HG02623 (cell line): ENCODE results near the gene EMILIN2.
"Not testable (repeated sequence)": the region's sequence is repeated elsewhere in the genome, so short reads cannot be mapped to it uniquely, and the experiment has no call there.

Experiments
- ATAC-seq: cut with Tn5 transposase; IDR thresholded peaks from one replicate; pipeline ENCODE4 v1.9.1; 2021; ENCODE audit warnings: moderate library complexity; ENCODE audit not compliant: unreplicated experiment

The EMILIN2 gene

DNA sequence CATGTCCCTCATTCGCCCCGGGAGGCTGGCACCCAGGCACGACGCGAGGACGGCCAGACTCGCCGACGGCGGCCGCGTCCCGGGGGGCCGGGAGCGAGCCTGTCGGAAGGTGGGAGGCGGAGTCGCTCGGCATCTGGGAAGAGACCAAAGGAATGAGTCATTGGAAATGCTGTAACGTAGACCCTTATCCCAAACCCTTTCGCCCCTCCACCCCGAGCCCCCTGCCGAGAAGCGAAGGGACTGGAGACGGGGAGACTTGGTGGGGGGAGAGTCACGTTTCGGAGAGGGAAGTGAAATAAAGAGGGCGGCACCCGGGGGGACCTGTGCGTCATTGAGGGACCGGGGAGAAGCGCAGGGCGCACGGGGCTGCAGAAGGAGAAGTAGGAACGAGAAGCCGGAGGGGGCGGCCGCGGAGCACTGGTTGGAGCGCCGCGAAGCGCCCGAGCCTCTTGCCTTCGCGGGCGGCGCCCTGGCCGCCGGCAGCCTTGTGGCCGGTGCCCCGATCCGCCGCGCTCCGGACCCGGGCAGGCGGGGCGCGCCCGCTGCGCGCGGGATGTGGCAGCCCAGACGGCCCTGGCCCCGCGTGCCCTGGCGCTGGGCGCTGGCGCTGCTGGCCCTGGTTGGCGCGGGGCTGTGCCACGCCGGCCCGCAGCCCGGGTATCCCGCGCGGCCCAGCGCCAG, at the start of gene EMILIN2:
Gene EMILIN2, plus strand, starts transcription at position 371 of the 681 bp plus-strand sequence. Its CDS starts 183 bp downstream, at position 554.
- ATAC-seq = no peak

DNA sequence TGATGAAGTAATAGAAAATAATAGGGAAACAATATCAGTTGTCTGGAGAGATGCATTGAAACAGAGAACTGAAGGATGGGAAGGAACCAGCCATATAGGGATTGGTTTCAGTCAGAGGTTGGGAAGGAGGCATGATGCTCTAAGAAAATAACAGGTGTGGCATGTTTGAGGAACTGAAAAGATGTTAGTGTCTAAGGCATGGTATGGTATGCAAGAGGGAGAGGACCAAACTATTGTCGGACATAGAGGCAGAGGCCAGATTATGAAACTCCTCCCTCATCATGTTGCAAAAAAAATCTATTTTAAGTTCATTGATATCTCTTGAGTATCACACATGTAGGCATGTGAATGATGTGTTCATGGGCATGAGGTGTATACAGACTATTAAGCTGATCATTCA, 48.9 kb upstream of the EMILIN2 start:
- ATAC-seq = no peak

DNA sequence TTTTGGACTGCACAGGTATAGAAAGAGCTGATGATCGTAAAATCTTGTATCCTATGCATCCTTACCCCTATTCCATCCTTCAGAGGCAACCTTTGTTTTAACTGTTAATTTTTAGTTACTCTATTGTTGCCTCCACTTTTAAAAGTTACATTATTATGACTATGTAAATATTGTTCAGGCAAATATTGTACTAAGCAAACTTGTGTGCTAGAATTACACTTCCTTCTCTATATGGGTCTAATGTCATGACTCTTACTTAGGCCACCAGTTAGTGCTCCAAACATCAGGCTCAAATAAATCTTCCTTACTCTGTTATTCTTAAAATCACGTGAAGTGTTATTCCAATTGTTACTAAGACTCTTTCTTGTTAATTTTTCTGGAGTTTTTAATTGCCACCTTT, 47.4 kb upstream of the EMILIN2 start:
- no peak for ATAC-seq

DNA sequence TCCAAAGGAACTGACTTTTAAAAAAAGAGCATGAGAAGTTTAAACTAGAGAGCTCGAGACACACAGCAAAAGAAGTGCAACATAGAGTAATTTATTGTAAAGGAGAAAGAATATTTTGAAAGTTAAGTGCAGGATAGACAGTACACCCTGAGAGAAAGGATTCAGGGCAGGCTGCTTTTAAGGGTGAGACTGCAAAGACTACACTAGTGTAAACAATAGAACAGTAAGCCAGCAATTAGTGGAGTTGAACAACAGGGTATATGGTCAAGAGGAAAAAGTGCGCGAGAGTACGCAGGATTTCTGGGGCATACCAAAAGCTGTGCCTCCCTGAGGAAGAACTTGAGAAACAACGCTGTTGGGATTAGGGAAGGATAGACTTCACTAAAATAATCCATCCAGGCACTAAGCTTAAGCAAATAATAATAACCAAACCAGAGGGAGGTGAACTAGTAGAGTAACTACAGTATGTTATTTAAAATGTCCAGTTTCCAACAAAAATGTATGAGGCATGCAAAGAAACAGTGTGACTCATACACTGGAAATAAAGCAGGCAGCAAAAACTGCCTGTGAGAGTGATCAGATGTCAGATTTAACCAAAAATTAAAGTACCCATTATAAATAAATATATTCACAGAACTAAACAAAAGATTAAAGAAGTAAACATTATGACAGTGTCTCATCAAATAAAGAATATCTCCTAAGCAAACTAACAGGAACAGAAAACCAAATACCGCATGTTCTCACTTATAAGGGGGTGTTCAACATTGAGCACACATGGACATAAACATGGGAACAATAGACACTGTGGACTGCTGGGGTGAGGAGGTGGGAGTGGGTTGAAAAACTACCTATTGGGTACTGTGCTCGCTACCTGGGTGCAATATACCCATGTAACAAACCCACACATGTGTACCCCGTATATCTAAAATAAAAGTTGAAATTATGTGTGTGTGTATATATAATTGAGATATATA, 40.5 kb upstream of the EMILIN2 start:
- ATAC-seq = no peak

DNA sequence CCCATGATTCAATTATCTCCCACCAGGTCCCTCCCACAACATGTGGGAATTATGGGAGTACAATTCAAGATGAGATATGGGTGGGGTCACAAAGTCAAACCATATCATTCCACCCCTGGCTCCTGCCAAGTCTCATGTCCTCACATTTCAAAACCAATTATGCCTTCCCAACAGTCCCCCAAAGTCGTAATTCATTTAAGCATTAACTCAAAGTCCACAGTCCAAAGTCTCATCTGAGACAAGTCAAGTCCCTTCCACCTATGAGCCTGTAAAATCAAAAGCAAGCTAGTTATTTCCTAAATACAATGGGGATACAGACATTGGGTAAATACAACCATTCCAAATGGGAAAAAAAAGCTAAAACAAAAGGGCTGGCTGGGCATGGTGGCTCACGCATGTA, 38.2 kb upstream of the EMILIN2 start:
- ATAC-seq = not testable (repeated sequence)

DNA sequence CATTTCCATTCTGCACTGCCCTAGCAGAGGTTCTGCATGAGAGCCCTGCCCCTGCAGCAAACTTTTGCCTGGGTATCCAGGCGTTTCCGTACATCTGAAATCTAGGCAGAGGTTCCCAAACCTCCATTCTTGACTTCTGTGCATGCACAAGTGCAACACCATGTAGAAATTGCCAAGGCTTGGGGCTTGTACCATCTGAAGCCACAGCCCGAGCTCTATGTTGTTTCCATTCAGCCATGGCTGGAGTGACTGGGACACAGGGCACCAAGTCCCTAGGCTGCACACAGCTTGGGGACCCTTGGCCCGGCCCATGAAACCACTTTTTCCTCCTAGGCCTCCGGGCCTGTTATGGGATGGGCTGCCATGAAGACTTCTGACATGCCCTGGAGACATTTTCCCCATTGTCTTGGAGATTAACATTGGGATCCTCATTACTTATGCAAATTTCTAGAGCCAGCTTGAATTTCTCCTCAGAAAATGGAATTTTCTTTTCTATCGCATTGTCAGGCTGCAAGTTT, 37.1 kb upstream of the EMILIN2 start:
- ATAC-seq = not testable (repeated sequence)

DNA sequence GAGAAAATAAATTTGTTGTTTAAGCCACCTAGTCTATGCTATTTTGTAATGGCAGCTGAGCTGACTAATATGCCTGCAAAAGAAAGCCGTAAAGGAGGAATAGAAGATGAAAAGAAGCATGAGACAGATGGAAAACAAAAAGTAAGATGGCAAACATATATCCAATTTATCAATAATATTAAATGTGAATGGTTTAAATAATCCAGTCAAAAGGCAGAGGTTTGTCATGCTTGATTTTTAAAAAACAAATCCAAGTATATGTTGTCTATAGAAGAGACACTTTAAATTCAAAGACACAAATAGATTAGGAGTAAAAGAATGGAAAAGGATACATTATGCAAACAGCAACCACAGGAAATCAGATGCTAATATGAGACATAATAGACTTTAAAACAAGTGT, 35.4 kb upstream of the EMILIN2 start:
- ATAC-seq = no peak

DNA sequence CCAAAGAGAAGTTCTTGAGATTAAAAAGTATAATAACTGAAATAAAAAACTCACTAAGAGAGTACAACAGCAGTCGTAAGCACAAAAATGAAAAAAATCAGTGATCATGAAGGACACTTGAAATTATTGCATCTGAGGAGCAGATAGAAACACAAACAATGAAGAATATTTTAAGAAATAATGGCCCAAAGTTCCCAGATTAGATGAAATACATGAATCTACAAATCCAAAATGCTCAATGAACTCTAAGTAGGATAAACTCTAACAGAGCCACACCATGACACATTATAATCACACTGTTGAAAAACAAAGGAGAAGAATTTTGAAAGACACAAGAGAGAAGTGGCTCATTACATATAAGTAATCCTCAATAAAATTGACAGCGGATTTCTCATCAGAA, 31.9 kb upstream of the EMILIN2 start:
- no peak for ATAC-seq

DNA sequence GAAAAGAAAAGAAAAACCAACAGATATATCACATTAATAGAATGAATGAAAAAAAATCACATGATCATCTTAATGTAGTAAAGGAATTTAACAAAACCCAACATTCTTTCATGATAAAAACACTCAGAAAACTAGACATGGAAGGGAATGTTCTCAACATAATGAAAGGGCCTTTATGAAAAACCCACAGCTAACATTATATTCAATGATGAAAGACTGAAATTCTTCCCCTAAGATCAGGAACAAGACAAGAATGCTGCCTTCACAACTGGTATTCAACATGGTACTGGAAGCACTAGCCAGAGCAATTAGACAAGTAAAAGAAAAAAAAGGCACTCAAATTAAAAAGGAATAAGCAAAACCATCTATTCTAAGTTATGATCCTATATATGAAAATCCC, 28.5 kb upstream of the EMILIN2 start:
- ATAC-seq = no peak

DNA sequence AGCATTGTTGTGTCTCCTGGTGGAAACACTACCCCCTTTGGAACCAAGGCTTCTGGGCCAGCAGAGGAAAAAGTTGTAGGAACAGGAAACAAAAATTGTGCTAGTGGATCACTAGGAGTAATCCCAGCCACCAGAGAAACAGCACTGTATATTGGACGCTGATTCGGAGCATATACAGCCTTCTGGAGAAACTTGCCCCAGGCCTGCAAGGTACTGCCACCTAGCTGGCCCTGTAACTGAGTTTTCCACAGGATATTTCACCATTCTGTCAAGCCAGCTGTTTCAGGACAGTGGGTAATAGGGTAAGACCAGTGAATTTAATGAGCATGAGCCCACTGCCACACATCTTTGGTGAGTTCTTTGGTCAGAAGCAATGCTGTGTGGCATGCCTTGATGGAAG, 25.1 kb upstream of the EMILIN2 start:
- ATAC-seq = no peak

DNA sequence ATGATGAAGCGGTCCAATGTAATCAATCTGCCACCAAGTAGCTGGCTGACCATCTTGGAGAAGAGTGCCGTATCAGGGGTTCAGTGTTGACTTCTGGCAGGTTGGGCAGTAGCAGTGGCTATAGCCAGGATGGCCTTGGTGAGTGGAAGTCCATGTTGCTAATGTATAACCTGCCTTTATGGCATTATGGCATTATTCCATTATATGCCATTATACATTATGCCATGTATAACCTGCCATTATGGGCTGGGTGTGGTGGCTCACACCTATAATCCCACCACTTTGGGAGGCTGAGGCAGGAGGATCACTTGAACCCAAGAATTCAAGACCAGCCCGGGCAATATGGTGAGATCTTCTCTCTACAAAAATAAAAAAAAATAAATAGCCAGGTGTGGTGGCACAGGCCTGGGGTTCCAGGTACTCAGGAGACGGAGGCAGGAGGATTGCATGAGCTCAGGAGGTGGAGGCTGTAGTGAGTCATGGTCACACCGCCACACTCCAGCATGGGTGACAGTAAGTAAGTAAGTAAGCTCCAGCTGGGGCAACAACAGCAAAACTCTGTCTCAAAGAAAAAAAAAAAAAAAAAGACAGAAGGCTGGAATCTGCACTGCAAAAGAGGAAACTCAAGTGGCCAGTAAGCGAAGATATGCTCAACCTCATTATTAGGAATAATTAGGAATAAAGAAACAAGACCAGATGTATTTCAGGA, 24.4 kb upstream of the EMILIN2 start:
- no peak for ATAC-seq

DNA sequence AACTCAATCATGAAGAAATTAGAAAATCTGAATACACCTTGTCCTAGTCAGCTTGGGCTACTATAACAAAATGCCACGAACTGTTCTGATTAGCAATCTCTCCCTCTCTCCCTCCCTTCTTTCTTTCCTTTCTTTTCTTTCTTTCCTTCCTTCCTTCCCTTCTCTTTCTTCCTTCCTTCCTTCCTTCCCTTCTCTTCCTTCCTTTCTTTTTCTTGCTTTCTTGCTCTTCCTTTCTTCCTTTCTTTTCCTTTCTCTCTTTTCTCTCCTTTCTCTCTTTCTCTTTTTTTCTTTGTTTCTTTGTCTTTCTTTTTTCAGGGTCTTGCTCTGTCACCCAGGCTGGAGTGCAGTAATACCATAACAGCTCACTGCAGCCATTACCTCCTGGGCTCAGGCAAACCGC, 23.6 kb upstream of the EMILIN2 start:
- no peak for ATAC-seq

DNA sequence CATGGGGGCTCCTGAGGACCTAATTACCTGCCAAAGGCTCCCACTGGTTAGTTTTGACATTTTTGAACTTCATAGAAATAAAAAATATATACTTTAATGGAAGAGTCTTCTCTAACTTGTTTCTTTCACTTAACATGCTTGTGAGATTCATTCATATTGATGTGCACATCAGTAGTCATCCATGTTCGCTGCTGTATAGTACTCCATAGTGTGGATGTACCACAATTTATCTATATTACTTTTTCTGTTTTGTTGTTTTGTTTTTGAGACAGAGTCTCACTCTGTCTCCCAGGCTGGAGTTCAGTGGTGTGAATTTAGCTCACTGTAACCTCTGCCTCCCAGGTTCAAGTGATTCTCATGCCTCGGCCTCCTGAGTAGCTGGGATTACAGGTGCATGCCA, 22.8 kb upstream of the EMILIN2 start:
- ATAC-seq = no peak

DNA sequence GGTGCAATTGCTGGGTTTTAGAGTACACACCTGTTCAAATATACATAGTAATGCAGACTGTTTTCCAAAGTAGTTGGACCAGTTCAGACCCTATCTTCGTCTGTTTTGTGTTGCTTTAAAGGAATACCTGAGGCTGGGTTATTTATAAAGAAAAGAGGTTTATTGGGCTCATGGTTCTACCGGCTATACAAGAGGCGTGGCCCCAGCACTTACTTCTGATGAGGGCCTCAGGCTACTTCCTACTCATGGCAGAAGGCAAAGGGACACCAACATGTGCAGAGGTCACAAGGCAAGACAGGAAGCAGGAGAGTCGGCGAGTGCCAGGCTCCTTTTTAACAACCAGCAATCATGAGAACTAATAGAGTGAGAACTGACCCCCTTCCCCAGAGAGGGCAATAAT, 21.9 kb upstream of the EMILIN2 start:
- ATAC-seq = no peak

DNA sequence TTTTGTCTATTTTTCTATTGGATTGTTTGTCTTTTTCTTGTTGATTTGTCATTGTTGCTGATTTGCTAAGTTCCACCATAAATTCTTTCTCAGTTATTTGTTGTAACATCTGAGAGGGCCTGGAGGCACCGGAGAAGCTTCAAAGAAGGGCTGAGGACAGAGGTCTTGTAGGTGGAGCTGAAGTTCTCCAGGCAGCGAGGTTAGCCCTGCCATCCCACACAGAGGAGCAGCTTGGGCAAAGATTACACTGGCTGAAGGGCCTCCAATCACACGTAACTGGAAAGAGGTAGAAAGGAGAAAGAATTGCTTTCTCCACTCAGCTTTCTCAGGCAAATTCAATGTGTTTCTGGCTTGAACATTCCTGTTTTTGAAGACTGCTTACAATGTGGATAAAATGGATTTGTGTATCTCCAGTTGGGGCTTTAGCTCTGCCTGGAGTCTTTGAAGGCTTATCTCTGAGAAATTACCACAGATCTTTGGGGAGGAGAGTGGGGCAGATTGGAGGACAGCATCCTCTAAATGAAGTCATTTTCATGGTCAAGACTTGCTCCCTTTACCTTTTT, 21.1 kb upstream of the EMILIN2 start:
- ATAC-seq = no peak

DNA sequence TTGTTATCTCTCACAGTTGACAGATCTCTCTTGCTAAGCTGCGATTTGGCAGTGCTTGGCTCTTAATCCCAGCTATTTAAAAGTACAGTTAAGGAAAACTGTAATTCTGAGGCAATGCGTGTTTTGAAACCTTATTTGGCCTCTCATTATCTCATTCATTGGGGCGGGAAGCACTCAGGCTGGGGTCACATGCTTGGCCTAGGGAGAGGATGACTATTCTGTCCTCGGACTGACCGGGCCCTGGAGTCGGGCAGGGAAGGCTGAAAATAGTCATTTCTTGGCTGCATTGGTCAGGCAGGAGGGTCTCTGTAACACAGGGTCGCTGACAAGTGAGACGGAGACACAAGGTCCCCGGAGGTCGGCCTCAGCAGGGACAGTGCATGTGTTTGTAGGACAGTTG, 20.2 kb upstream of the EMILIN2 start:
- ATAC-seq = no peak

DNA sequence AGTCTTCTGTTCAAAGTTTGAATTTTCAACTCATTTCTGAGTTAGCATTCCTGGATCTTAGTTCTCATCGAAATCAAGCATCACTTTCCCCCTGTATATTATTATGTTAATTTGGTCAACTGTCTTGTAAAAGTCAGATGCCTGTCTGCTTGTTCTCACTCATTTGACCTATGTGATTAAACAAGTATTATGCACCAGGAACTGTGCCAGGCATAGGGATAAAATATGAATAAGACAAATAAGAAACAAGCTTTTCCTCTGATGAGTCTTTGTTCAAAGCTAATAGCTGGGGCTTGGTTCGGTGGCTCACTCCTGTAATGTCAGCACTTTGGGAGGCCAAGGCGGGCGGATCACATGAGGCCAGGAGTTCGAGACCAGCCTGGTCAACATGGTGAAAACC, 19.7 kb upstream of the EMILIN2 start:
- ATAC-seq = no peak

DNA sequence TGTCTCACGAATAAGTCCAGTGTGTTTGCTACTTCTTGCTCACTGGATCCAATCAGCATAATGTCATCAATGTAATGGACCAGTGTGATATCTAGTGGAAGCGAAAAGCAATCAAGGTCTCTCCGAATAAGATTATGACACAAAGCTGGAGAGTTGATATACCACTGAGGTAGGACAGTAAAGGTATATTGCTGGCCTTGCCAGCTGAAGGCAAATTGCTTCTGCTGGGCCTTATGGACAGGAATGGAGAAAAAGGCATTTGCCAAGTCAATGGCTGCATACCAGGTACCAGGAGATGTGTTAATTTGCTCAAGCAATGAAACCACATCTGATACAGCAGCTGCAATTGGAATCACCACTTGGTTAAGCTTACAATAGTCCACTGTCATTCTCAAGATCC, 10.7 kb upstream of the EMILIN2 start:
- not testable (repeated sequence) for ATAC-seq

DNA sequence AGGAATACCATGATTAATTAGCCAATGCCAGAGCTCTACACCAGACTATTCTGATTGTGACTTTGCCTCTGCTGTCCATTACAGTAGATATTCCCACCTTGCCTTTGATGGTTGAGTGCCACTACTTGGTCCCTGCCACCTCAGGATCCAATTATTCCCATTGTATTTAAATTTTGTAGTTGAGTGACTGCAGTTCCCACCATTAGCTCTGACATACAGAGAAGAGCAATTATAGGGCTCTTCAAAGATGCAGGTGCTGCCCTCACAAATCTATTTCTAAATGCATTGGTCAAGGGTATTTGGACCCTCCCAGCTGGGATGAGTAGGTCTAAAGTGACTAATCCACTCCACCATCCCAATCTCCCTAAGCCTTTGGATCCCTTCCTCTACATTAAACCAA, 9.5 kb upstream of the EMILIN2 start:
- not testable (repeated sequence) for ATAC-seq

DNA sequence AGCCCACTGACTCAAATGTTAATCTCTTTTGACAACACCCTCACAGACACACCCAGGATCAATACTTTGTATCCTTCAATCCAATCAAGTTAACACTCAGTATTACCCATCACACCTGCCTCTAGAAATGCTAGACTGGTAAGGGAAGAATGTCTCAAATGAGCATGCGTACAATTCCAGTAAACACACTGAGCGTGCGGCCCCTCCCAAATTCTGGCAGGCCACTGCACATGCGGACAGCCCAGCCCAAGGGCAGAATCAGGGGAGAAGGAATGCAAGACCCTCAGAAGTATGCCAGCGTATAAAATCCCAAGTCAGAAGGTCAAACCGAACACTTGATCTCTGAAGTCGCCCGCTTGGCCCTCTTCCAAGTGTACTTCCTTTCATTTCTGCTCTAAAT, 7.6 kb upstream of the EMILIN2 start:
- ATAC-seq = no peak

DNA sequence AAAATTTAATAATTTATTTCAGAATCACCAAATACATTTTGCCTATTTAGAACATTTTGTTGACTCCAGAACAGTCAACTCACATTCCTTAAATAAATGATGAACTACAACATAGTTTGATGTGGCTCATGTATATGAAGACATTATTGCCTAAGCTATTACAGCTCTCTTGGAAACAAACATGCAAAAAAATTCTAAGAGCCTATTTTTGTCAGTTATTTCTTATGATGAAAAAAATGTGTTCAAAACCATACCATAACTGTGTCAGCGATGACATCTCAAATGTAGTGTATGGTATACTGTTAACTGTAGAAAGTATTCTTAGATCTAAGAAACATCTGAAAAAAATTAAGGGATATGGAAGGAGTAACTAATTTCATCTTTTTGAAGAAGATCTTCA, 6.3 kb upstream of the EMILIN2 start:
- ATAC-seq = no peak
